WTC11 (cell line): ENCODE results near the gene RHOF. TPM values are rescaled to one million over a fixed set of nuclear protein-coding genes. Genes with fewer than 3 reads are reported as not detected.
A peak's percentile ranks its signal among the peaks of the same experiment; 100 is the strongest.

Source experiments
- ATAC-seq: fragments of 200-7000 bp; cut with Tn5 transposase; 2 replicates; pipeline ENCODE4 v1.10.0; 2021; ENCODE audit warnings: mild to moderate bottlenecking, moderate library complexity
- CTCF ChIA-PET: fragments of 300-600 bp; sonication (Branson Sonifier 250); formaldehyde crosslinking; loops from one replicate; lab custom pipeline; 2021; ENCODE audit warnings: antibody characterized with exemption; lab: Charles Lee
- POLR2A ChIA-PET: fragments of 350-600 bp; sonication (Branson Sonifier 250); formaldehyde crosslinking; loops from one replicate; lab custom pipeline; 2021; ENCODE audit warnings: antibody characterized with exemption; lab: Charles Lee
- DNase-seq: peaks from one replicate; pipeline ENCODE4 v3.0.0; 2021; ENCODE audit warnings: low spot score
- H3K27ac Mint-ChIP-seq: 2 replicates; pipeline ENCODE4 v1.8.0; 2021; ENCODE audit warnings: mixed read lengths
- H3K27me3 Mint-ChIP-seq: 2 replicates; pipeline ENCODE4 v1.8.0; 2021; ENCODE audit warnings: low read depth, mild to moderate bottlenecking, moderate library complexity, mixed read lengths
- H3K36me3 Mint-ChIP-seq: 2 replicates; pipeline ENCODE4 v1.8.0; 2021; ENCODE audit warnings: mixed read lengths
- H3K4me1 Mint-ChIP-seq: 2 replicates; pipeline ENCODE4 v1.8.0; 2022; ENCODE audit warnings: mixed read lengths
- H3K4me3 Mint-ChIP-seq: 2 replicates; pipeline ENCODE4 v1.8.0; 2021; ENCODE audit warnings: mild to moderate bottlenecking, moderate library complexity, mixed read lengths
- H3K9me3 Mint-ChIP-seq: 2 replicates; pipeline ENCODE4 v1.8.0; 2021; ENCODE audit warnings: mixed read lengths
- ATF2 ChIP-seq: sonication (generic); formaldehyde crosslinking; IDR thresholded peaks from 2 replicates; pipeline ENCODE4 v1.8.1; 2022; ENCODE audit warnings: low read depth, missing genetic modification reagents, borderline replicate concordance
- CDX4 ChIP-seq: fragments of 250-450 bp; sonication (Bioruptor Pico); IDR thresholded peaks from 2 replicates; pipeline ENCODE4 v1.9.0; 2021; ENCODE audit warnings: moderate library complexity, mild to moderate bottlenecking, inconsistent platforms, borderline replicate concordance
- ELF4 ChIP-seq: sonication (generic); formaldehyde crosslinking; IDR thresholded peaks from 2 replicates; pipeline ENCODE4 v1.8.1; 2022; ENCODE audit warnings: low read depth, mild to moderate bottlenecking, moderate library complexity, missing genetic modification reagents
- FOXP4 ChIP-seq: sonication (generic); formaldehyde crosslinking; IDR thresholded peaks from 2 replicates; pipeline ENCODE4 v1.8.0; 2022; ENCODE audit warnings: mild to moderate bottlenecking, missing genetic modification reagents
- NFYB ChIP-seq: sonication (generic); formaldehyde crosslinking; conservative IDR thresholded peaks from 2 replicates; pipeline ENCODE4 v1.8.0; 2022; ENCODE audit warnings: low read depth, missing genetic modification reagents
- NR1H2 ChIP-seq: sonication (generic); formaldehyde crosslinking; IDR thresholded peaks from 2 replicates; pipeline ENCODE4 v1.9.0; 2021; ENCODE audit warnings: mild to moderate bottlenecking, moderate library complexity, missing genetic modification reagents
- SOX15 ChIP-seq: fragments of 250-450 bp; sonication (Bioruptor Pico); IDR thresholded peaks from 2 replicates; pipeline ENCODE4 v1.9.0; 2021; ENCODE audit warnings: mild to moderate bottlenecking
- USF1 ChIP-seq: sonication (generic); formaldehyde crosslinking; IDR thresholded peaks from 2 replicates; pipeline ENCODE4 v1.8.0; 2022; ENCODE audit warnings: mild to moderate bottlenecking, missing genetic modification reagents
- USF2 ChIP-seq: sonication (generic); formaldehyde crosslinking; IDR thresholded peaks from 2 replicates; pipeline ENCODE4 v1.8.1; 2023; ENCODE audit warnings: mild to moderate bottlenecking, missing genetic modification reagents, moderate library complexity
- ZBTB21 ChIP-seq: sonication (generic); formaldehyde crosslinking; IDR thresholded peaks from 2 replicates; pipeline ENCODE4 v1.8.1; 2023; ENCODE audit warnings: mild to moderate bottlenecking, missing genetic modification reagents, borderline replicate concordance
- ZNF121 ChIP-seq: sonication (generic); formaldehyde crosslinking; IDR thresholded peaks from 2 replicates; pipeline ENCODE4 v1.8.0; 2023; ENCODE audit warnings: missing genetic modification reagents
- ZNF512 ChIP-seq: sonication (generic); formaldehyde crosslinking; IDR thresholded peaks from 2 replicates; pipeline ENCODE4 v1.8.1; 2022; ENCODE audit warnings: missing genetic modification reagents, borderline replicate concordance
- ZNF671 ChIP-seq: fragments of 250-450 bp; sonication (Bioruptor Pico); IDR thresholded peaks from 2 replicates; pipeline ENCODE4 v1.8.0; 2021; ENCODE audit warnings: mild to moderate bottlenecking
- total RNA-seq: library from RNA; stranded (reverse); gene quantifications from 3 replicates; pipeline ENCODE4 v1.2.3, GENCODE V29; 2021

RHOF gene
- total RNA-seq, 1 experiment from 2014 or later: 45.3 TPM

- POLR2A ChIA-PET: no interaction called here
- CTCF ChIA-PET: interaction anchor here (1.1 kb wide), 1 partner anchor 56 kb away, joined by 3 read pairs; no protein-coding TSS in a partner anchor
- Mint-ChIP-seq H3K9me3 (no peaks in the 10 kb centered on the region), H3K27me3 (no peaks in the 10 kb centered on the region), H3K4me3 (no peak overlapping the region), H3K36me3 (peaks cover 5% of the 10 kb centered on the region; the same call in 1 of the 2 replicates), H3K27ac (no peak overlapping the region), H3K4me1 (peaks cover 8% of the 10 kb centered on the region)
- no peak for DNase-seq
- ATAC-seq: no peak
- TF ChIP-seq ZNF671 (CRISPR knock-in tag) (no peak), SOX15 (CRISPR knock-in tag) (no peak), NR1H2 (CRISPR knock-in tag) (no peak), CDX4 (CRISPR knock-in tag) (no peak), ZNF121 (CRISPR knock-in tag) (peak; percentile 86)
Measured at GRCh38 chr12:121769297-121769830, 24.1 kb downstream of the RHOF start.

GRCh38 chr12:121767525-121768016 is 25.9 kb downstream of the RHOF start:
- Mint-ChIP-seq H3K27me3 (no peaks in the 10 kb centered on the region), H3K27ac (0 out of 2 replicates have a peak overlapping the region, but pooled peaks have one; percentile 36), H3K4me1 (no peaks in the 10 kb centered on the region), H3K36me3 (peaks cover 6% of the 10 kb centered on the region; the same call in 1 of the 2 replicates), H3K9me3 (no peaks in the 10 kb centered on the region), H3K4me3 (no peak overlapping the region)
- no peak for TF ChIP-seq ELF4 (CRISPR knock-in tag)
- no peak for TF ChIP-seq ZNF512 (CRISPR knock-in tag)
- DNase-seq: no peak
- ChIA-PET CTCF (interaction anchor here (1.3 kb wide), 1 partner anchor 27 kb away, joined by 6 read pairs; the partner anchor contains the start of gene RHOF), POLR2A (no interaction called here)
- no peak for ATAC-seq

- no peaks in the 10 kb centered on the region; the same call in 1 of the 2 replicates for H3K27me3 Mint-ChIP-seq
- ChIA-PET CTCF (interaction anchor here (1.7 kb wide), 1 partner anchor 53 kb away, joined by 7 read pairs; the partner anchor contains the start of gene TMEM120B), POLR2A (no interaction called here)
- H3K36me3 Mint-ChIP-seq: peaks cover 11% of the 10 kb centered on the region
- H3K9me3 Mint-ChIP-seq: no peaks in the 10 kb centered on the region
- H3K4me1 Mint-ChIP-seq: no peaks in the 10 kb centered on the region
- no peak overlapping the region for H3K27ac Mint-ChIP-seq
- ATAC-seq (peak; percentile 46), DNase-seq (no peak)
- TF ChIP-seq ZBTB21: no peak
- TF ChIP-seq FOXP4: no peak
- TF ChIP-seq ATF2 (CRISPR knock-in tag): no peak
- peak; percentile 86 for TF ChIP-seq NFYB (CRISPR knock-in tag)
- 0 out of 2 replicates have a peak, but pooled peaks have one; percentile 44 for TF ChIP-seq USF1 (CRISPR knock-in tag)
- peak; percentile 75 for TF ChIP-seq USF2 (CRISPR knock-in tag)
- no peak overlapping the region for H3K4me3 Mint-ChIP-seq
Measured at GRCh38 chr12:121766290-121767039, 27.0 kb downstream of the RHOF start.
